ENCODE results near the gene CLIC4.
"Not testable (repeated sequence)": the region's sequence is repeated elsewhere in the genome, so short reads cannot be mapped to it uniquely, and the experiment has no call there.

Gene CLIC4

DNA sequence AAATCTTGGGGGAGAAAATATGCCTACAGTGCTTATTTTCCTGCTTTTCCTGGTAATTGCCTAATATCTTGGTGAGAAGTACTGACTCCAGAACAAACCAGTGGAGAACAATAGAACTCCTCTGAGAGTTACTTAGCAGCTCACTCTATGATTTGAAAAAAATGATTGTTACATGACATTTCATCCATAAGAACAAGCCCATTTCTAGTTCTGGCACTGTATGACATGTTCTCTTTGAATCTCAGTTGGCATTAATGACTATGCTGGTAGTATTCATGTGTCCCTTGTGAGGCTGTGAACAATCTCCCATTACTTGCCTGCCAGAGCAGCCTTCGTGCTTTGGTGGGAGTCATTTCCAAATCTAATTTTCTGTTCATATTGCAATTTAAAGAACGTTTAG is 58.0 kb downstream of the CLIC4 start:
- DNase-seq (ENCODE audit: extremely low read depth in 1 of 2, low read depth in 1 of 2), result no peak

DNA sequence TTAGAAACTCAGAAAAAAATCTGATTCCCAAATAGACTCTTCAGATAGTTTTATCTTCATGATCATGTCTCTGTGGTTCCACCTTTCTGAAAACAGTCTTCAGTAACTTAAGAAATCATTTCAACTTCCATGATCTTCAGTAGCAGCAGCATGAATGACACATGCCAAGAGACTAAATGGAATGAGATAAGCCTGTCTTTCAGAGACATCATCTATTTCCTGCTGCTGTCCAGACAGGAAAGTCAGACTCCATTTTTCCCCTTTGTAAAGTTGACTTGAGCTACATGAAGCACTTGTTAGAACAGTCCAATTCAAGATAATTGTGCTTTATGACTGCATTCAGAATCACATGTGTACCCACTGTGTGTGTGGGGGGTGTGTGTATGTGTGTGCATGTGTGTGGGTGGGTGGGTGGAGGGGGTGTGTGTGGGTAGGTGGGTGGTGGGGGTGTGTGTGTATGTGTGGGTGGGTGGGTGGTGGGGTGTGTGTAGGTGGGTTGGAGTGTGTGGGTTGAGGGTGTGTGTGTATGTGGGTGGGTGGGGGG is 58.8 kb downstream of the CLIC4 start:
- DNase-seq (ENCODE audit: extremely low read depth in 1 of 2, low read depth in 1 of 2), result no peak

DNA sequence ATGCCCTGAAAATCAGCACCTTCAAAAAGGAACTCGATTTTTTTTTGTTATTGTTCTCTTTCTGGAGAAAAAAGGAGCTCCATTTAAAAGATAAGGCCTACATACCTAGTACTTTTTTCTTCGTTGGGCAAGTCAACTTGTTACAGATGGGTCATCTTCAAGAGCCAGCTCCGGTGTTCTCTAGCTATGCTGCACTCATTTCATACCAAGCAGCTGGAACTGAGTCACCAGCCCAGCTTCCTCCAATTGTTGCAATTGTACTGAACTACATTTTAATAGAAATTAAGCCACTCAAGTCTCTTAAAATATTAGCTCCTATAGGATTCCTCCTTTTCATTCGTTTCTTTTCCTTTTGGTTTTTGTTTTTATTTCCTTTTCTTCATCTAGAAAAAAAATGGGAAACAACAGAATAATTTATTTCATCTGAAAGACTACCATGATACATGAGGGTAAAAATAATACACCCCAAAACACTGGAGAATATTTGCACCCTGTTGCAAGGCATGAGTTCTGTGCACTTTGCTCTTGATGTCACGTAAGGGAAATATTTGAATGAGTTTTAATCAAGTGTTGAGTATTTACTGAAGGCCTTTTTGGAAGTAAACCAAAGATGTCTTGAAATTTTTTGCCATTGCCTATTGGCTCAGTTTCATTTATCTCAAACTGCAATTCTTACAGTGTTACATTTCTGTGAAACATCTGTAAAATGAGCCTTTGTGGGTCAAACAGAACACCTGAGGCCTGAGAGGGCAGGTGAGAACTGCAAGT is 60.5 kb downstream of the CLIC4 start:
- DNase-seq (ENCODE audit: extremely low read depth in 1 of 2, low read depth in 1 of 2), result no peak

DNA sequence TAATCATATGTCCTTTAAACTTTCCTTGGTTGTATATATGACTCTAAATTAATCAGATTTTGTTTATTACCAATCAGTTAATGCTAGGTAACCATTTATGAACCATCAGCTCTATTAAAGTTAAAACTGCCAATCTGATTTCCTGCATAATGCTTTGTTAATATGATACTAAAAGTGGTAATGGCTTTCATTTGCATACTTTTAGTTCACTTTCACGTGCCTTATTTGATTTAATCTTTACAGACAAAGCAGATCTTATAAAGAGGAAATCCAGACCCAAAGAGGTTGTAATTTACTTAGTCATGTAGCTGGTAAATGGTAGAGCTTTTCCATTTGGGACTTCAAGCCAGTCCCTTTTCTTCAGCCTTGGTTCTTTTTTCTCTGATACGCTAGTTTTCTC is 61.3 kb downstream of the CLIC4 start:
- no peak for DNase-seq (ENCODE audit: extremely low read depth in 1 of 2, low read depth in 1 of 2)

DNA sequence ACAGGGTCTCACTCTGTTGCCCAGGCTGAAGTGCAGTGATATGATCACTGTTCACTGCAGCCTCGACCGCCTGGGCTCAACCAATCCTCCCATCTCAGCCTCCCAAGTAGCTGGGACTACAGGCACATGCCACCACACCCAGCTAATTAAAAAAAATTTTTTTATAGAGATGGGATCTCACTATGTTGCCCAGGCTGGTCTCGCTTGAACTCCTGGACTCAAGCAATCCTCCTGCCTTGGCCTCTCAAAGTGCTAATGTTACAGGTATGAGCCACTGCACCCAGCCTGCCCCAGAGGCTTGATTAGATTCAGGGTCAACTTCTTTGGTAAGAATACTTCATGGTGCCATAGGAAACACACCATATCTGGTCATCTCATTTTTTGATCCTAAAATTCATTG is 66.2 kb downstream of the CLIC4 start:
- DNase-seq (ENCODE audit: extremely low read depth in 1 of 2, low read depth in 1 of 2), result not testable (repeated sequence)

DNA sequence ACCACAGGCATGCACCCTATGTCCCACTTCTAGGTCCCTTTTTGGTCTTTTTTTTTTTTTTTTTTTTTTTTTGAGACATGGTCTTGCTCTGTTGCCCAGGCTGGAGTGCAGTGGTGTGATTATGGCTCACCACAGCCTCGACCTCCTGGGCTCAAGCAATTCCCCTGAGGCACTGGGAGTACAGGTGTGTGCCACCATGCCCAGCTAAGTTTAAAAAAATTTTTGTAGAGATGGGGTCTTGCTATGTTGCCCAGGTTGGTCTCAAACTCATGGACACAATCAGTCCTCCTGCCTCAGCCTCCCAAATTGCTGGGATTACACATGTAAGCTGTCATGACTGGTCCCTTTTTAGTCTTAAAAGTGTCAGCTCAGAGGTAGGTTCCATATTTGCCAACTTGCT is 75.0 kb downstream of the CLIC4 start:
- DNase-seq (ENCODE audit: extremely low read depth in 1 of 2, low read depth in 1 of 2), result not testable (repeated sequence)

DNA sequence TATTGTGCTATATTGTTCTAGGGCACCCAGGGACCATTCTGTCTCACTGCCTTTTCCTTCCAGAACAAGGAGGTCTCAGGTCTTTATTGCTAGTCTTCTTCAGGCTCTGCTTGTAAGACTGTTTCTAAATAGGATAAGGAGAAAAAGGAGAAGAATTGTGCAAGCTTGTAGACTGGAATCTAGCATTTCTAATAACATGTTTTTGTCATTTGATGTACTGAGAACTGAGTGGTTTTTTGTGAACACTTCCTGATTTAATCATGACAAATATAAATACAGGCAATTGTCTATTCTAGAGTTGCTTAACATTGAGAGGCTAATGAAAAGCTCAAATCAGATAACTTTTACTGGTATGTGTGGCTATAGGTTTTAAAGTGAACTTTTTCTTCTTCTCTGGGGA is 77.6 kb downstream of the CLIC4 start:
- no peak for DNase-seq (ENCODE audit: extremely low read depth in 1 of 2, low read depth in 1 of 2)

DNA sequence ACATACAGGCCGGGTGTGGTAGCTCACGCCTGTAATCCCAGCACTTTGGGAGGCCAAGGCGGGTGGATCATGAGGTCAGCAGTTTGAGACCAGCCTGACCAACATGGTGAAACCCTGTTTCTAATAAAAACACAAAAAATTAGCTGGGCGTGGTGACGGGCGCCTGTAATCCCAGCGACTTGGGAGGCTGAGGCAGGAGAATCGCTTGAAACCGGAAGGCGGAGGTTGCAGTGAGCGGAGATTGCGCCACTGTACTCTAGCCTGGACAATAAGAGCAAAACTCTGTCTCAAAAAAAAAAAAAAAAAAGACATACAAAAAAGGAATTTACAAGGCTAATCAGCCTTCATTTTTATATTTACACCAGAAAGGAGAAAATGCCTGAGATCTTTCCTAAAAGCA is 78.2 kb downstream of the CLIC4 start:
- DNase-seq (ENCODE audit: extremely low read depth in 1 of 2, low read depth in 1 of 2), result not testable (repeated sequence)

DNA sequence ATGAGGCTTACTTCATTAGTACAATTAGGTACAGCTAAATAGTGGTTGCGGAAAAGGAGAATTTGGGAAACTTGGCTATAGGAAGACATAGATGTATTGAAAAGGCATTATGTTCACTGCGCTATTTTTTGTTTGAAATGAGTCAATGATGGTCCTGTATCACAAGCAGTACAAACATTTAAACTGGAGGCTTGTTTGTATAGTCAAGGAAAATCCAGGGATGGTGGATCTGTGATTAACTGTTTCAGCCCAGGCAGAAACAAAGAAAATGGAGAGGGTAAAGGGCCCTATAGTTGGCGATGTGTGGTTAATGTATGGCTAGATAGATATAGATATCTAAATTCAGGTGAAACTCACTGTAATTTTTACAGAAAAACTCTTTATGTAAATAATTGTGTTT is 79.9 kb downstream of the CLIC4 start:
- no peak for DNase-seq (ENCODE audit: extremely low read depth in 1 of 2, low read depth in 1 of 2)

DNA sequence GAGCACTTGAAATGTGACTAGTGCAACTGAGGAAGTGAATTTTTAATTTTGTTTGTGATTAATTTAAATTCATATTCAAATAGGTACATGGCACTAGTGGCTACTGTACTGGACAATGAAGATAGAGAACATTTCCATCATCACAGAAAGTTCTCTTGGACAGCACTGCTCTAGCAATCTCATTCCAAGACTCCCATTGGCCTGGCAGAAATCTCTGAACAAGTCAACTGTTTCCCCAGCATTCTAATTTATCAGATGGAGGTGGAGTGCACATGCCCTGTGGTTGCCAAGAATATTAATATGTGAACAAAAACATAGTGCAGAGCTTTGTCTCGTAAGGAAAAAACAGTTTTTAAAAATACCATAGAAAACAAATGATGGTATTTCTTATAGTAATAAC is 81.3 kb downstream of the CLIC4 start:
- no peak for DNase-seq (ENCODE audit: extremely low read depth in 1 of 2, low read depth in 1 of 2)

DNA sequence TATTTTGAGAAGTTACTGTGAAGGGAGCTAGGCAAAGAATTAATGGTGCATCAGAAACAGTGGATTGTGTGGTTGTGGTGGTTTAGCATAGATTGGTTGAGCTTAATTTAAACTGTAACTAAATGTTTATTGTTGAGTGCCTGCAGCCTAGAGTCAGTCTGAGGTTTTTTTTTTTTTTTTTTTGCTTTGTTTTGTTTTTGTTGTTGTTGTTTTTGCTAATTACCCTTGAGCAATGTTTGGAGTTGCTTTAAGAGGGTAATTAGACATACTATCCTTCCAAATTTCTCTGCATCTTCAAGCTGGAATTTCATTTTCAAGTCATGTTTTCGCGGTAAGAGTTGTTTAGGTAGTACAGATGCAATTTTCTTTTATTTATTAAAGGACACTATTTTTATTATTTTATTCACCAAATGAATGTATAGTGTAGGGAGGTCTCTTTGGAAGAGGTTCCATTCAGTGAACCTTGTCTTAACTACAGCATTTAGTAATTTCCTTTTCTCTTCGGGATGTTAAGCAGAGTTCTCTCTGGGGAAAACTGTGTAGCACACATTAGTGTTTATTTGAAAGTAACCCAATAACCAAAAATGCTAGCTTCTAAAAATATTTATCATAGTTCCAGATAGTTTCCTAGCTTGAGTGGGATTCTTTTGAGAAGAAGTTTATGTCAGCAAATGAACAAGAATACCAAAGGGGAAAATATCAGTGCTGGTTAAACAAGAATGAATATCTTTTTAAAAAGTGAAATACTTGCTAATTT is 82.3 kb downstream of the CLIC4 start:
- DNase-seq (ENCODE audit: extremely low read depth in 1 of 2, low read depth in 1 of 2), result no peak

DNA sequence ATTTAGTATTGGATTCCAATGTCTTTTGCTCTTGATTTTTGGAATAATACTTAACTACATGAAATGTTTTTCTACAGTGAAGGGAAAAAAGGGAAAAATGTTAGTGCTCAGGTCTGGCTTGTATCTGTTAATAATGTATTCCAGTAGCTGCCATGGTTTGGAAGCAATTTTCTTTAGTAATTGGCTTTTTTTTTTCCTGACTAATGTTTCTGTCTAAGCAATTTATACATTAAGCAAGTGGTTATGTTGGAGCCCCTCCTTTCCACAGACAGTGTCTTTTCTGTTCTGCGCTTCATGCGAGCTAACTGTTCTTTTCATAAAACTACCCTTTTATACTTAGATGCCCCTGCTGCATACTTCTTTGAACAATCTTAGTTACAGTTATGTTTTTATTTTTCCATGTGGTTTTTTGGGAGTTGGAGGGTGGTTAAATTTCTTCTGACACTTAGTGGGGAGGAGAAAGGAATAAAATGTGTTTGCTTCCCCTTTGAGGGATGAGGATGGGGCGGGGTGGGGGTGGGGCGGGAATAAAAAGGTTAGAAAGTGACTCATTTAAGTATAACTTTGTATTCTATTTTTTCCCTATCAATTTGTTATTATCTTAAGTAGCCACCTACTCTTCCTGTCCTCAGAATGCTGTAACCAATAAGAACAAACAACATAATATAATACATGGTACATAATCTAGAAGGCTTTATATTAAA is 83.1 kb downstream of the CLIC4 start:
- no peak for DNase-seq (ENCODE audit: extremely low read depth in 1 of 2, low read depth in 1 of 2)

DNA sequence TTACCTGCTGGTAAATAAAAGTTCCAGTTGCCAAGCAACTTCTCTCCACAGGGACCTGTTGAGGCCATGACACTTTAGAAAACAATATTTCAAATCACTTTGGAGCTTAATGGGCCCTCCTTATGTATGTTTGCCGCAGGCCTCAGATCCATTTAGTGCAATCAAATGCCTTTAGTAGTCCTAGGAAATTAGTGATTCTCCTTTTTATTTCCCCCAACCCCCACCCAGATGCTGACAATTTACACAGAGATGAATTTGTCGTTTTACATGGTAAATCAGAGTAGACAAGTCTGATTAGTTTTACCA is 83.6 kb downstream of the CLIC4 start:
- no peak for DNase-seq (ENCODE audit: extremely low read depth in 1 of 2, low read depth in 1 of 2)

DNA sequence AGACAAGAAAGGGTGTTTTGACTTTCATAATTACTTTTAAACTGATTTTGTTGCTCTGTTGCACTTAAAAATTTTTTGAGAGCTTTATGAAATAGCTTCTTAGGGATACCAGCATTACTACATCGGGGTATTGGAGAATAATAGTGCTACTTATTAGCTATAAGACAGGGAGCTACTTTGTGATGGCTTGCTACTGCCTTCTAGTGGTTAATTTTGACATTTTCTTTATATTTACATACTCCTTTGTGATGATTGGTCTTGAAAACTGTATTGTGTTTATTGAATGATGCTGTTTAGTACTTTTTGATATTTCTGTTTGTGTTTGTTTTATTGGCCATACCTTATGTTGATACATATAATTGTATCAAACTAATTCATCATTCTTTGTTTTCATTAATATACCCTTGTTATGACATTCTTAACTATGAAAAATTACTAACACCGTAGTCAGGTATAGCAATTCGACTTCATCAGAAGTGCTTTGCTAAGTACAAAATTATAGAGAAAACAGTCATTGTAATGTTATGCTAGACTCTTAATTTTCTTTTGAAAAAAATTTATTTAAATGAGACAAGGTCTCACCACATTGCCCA is 85.5 kb downstream of the CLIC4 start:
- DNase-seq (ENCODE audit: extremely low read depth in 1 of 2, low read depth in 1 of 2), result no peak

DNA sequence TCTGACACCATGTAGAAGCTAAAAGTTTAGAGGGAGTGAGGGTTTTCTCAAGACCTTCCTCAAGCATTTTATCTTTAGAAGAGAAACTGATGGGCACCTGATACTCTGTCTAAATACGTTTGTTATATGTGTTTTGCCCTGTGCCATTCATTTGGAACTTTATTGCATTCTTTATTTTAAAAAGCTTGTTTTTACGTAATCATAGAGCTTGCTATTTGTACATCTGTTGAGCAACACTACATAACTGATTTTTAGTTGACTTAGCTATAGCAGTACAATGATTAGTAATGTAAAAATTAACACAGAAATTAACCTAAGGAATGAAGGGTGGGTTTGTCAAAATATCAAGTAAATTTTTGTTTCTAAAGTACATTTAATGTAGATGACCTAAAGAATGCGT is 96.3 kb downstream of the CLIC4 start:
- no peak for DNase-seq (ENCODE audit: extremely low read depth in 1 of 2, low read depth in 1 of 2)

DNA sequence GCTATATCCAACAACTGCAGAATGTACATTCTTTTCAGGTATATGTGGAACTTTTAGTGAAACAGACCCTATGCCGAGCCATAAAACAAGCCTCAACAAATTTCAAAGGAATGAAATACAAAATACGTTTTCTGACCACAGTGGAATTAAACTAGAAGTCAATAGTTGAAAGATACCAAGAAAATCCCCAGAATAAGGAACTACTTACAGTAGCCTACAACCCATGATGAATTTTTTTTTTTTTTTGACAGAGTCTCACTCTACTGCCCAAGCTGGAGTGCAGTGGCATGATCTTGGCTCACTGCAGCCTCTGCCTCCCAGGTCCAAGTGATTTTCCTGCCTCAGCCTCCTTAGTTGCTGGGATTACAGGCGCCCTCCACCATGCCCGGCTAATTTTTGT is 101.4 kb downstream of the CLIC4 start:
- no peak for DNase-seq (ENCODE audit: extremely low read depth in 1 of 2, low read depth in 1 of 2)

DNA sequence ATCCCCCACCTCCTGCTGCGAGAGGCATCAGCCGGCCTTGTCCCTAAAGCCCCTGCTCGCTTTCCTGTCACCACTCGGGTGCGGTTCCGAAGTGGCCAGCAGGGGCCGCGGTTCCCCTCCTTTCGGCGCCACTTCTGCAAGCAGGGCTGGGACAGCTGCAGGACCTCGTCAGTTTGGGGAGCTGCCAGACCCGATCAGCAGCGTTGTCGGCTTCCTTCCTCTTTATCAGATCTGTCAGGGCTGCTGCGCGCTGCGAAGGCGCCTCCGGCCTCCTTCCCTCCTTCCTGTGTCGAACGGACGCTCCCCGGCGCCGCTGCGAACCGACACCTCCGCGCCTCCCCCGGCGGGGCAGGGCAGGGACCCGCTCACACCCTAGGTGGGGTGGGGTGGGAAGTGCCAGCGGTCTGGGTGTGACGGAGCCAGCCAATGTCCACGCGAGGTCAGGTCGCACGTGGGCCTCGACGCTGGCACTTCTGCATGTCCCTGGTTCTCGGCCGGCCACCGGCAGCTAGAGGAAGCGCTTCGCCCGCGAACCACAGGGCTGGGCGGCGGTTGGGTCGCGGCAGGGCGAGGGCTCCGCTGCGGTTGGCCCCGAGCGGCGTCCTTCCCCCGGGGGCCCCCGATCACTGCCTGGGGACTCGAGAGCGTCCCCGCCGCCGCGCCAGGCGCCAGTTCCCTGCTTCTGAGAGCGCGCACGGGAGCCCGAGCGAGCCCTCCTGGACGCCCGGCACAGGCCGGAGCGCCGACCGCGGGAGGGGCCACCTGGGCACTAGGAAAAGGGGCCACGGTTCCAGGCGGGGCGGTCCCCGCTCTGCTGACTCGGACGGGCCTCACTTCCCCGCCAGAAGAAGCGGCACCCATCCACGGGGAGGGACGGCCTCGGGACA is 103.0 kb downstream of the CLIC4 start:
- peak; percentile 80 to 85 for DNase-seq (ENCODE audit: extremely low read depth in 1 of 2, low read depth in 1 of 2)

DNA sequence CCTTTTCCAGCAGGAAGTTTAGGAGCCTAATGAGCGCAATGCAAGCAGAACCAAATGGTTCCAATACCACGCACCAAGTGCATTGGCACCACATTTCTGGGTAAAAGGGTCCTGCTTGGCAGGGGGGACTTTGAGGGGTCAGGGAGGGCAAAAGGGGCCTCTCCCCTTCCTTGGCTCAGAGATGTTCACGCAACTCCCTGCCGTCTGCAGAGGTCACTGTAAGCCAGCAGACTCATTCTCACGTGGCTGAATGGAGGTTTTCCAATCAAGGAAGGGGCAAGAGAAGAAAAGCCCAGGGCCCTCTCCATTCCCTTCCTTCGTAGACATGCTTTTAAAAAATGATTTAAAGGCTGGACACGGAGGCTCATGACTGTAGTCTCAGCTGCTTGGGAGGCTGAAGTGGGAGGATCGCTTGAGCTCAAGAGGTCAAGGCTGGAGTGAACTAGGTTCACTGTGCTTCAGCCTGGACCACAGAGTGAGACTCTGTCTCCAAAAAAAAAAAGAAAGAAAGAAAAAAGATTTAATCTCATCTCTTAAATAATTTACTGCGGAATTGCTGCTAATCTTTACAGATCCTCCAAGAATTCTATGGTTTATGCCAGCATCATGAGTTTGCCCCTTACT is 104.5 kb downstream of the CLIC4 start:
- no peak for DNase-seq (ENCODE audit: extremely low read depth in 1 of 2, low read depth in 1 of 2)

DNA sequence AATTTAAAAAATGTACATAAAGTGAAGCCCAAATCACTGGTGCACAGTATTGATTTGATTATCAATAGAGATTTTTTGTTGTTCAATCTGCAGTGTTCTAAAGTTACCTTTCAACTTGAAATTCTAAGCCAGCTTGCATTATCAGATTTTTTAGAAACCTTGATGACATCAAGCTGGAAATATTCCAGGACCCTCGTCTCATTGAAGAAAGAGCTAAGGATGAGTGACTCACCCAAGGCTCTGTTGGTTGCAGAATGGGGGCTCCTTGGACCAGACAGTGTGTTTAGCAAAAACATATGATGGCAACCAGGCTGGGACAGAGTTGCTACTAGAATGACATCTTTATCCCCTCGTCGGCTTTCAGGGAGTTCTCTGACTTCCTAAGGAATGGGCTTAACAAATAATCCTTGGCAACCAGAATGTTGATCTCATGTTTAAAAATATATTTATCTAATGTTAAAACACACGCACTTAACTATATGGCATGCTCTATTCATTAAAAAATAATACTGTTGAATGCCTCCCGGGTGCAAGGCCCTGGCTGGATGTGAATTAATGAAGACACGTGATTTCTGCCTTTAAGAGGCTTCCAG is 105.2 kb downstream of the CLIC4 start:
- no peak for DNase-seq (ENCODE audit: extremely low read depth in 1 of 2, low read depth in 1 of 2)

DNA sequence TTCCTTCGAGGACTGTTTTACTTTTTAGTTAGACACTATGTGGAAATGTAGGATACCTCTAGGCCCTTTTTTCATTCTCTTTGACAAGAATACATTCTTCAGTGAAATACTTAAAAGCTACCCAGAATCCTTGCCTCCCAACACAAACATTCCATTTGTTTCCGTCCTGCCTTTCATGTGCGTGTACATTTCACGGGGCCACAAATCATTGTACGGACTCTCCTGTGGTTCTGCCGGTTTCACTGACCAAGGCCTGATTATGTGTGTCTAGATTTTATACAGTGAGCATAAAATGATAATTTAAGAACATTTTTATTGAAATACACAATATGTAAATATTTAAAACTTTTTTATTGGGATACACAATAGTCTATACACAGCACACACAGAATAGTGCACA is 108.4 kb downstream of the CLIC4 start:
- DNase-seq (ENCODE audit: extremely low read depth in 1 of 2, low read depth in 1 of 2), result no peak
